ENCODE results near the gene DNMT3A.

The DNMT3A gene

GRCh38 chr2:25372405-25373268 is 30.9 kb upstream of the DNMT3A start:
- DNase-seq, result no peak

- no peak for DNase-seq
Measured at GRCh38 chr2:25371253-25372241, 29.8 kb upstream of the DNMT3A start.

- no peak for DNase-seq
Measured at GRCh38 chr2:25369876-25370275, 28.2 kb upstream of the DNMT3A start.

GRCh38 chr2:25369439-25369838 is 27.7 kb upstream of the DNMT3A start:
- no peak for DNase-seq

GRCh38 chr2:25368660-25369059 is 26.9 kb upstream of the DNMT3A start:
- DNase-seq, result no peak

- no peak for DNase-seq
Measured at GRCh38 chr2:25367296-25367695, 25.6 kb upstream of the DNMT3A start.

- DNase-seq, result no peak
Measured at GRCh38 chr2:25366629-25367028, 24.9 kb upstream of the DNMT3A start.

GRCh38 chr2:25365241-25365640 is 23.5 kb upstream of the DNMT3A start:
- no peak for DNase-seq

- DNase-seq, result no peak
Measured at GRCh38 chr2:25363733-25364132, 22.0 kb upstream of the DNMT3A start.

- DNase-seq, result no peak
Measured at GRCh38 chr2:25362434-25363145, 20.9 kb upstream of the DNMT3A start.

- peak; percentile 79 for DNase-seq
Measured at GRCh38 chr2:25362049-25362433, 20.3 kb upstream of the DNMT3A start.

- DNase-seq, result no peak
Measured at GRCh38 chr2:25361261-25362048, 19.7 kb upstream of the DNMT3A start.

- no peak for DNase-seq
Measured at GRCh38 chr2:25358836-25359235, 17.1 kb upstream of the DNMT3A start.

- DNase-seq, result no peak
Measured at GRCh38 chr2:25358249-25358815, 16.6 kb upstream of the DNMT3A start.

- DNase-seq, result no peak
Measured at GRCh38 chr2:25356088-25356487, 14.4 kb upstream of the DNMT3A start.

GRCh38 chr2:25355270-25355669 is 13.5 kb upstream of the DNMT3A start:
- no peak for DNase-seq

- DNase-seq, result no peak
Measured at GRCh38 chr2:25354116-25354515, 12.4 kb upstream of the DNMT3A start.

- DNase-seq, result peak; percentile 81
Measured at GRCh38 chr2:25349397-25349796, 7.7 kb upstream of the DNMT3A start.

GRCh38 chr2:25347846-25348245 is 6.1 kb upstream of the DNMT3A start:
- no peak for DNase-seq

GRCh38 chr2:25347205-25347815 is 5.6 kb upstream of the DNMT3A start:
- peak; percentile 39 for DNase-seq

GRCh38 chr2:25343187-25343825 is 1.6 kb upstream of the DNMT3A start:
- no peak for DNase-seq
